Spinal cord (tissue), 10 donors: ENCODE measurements around the gene EARS2. TPM values are rescaled to one million over a fixed set of nuclear protein-coding genes. Genes with fewer than 3 reads are reported as not detected.

Source experiments
- DNase-seq, 6 donors: peaks; one replicate each; pipeline versions ENCODE4 v3.0.0 to v3.0.0-alpha.2; 2013 to 2015; ENCODE audit warnings: low spot score in 6 of 6, low read depth in 4 of 6
- H3K27ac ChIP-seq: one replicate; pipeline ENCODE4 v1.5.1; 2013; ENCODE audit warnings: low read depth, low read length, control low read depth
- H3K27me3 ChIP-seq: one replicate; pipeline ENCODE4 v1.6.1; 2013; ENCODE audit warnings: low read length; ENCODE audit not compliant: control insufficient read depth, insufficient read depth
- H3K36me3 ChIP-seq: one replicate; pipeline ENCODE4 v1.6.1; 2013; ENCODE audit warnings: low read length; ENCODE audit not compliant: control insufficient read depth, insufficient read depth
- H3K4me1 ChIP-seq: one replicate; pipeline ENCODE4 v1.6.1; 2013; ENCODE audit warnings: low read length; ENCODE audit not compliant: control insufficient read depth, insufficient read depth
- H3K4me3 ChIP-seq: one replicate; pipeline ENCODE4 v1.5.1; 2013; ENCODE audit warnings: low read depth, low read length, control low read depth
- H3K9me3 ChIP-seq: one replicate; pipeline ENCODE4 v1.6.1; 2013; ENCODE audit warnings: low read length; ENCODE audit not compliant: control insufficient read depth, insufficient read depth
- WGBS: methylation state at CpG from one replicate; pipeline ENCODE4 v1.1.5; 2013; ENCODE audit warnings: missing lambda C conversion rate; ENCODE audit not compliant: insufficient coverage; 5-methylcytosine and 5-hydroxymethylcytosine counted together
- polyA plus RNA-seq, 2 donors: library from polyadenylated mRNA; unstranded; fragments of 120-200 nt; gene quantifications; one replicate each; pipeline ENCODE4 v1.2.1, GENCODE V29; 2013; ENCODE audit not compliant: insufficient read length in 2 of 2
- total RNA-seq, 2 donors: library from RNA; depleted of rRNA in 1 of 2; stranded (reverse); fragments of 120-200 nt in 1 of 2; fragments of >200 nt in 1 of 2; gene quantifications; one replicate each; pipeline versions ENCODE4 v1.2.3 to v1.2.4, GENCODE V29; 2013 to 2014
- donor health status: healthy.

EARS2 gene
- total and polyA plus RNA-seq, 4 donors: 16.6 to 27.7 (median 23.4) TPM

GRCh38 chr16:23504076-23504452 lies 53.1 kb downstream of the EARS2 start:
- Histone ChIP-seq H3K27me3 (no peaks in the 10 kb centered on the region), H3K36me3 (peaks cover 15% of the 10 kb centered on the region), H3K9me3 (no peaks in the 10 kb centered on the region), H3K4me1 (peaks cover 36% of the 10 kb centered on the region), H3K27ac (no peak overlapping the region), H3K4me3 (no peak overlapping the region)
- 82% methylated on average over 4 of the region's 5 CpGs for WGBS
- no peak for DNase-seq

DNA sequence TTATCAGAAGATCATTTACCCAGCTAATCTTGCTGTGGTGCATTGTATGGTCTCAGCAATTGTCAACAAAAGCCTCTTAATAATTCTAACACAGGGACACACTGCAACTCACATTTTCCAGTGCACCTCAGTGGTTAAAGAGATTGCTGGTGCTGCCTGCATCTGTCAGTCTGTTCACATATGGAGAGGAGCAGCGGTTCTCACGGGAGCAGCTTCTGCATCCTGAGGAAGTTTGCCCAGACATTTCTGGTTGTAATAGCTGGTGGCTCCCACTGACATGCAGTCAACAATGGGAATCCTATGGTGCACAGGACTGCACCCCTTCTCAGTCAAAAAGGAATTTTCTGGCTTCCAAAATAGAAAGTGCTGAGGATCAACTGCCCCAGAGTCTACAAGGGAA lies 54.7 kb downstream of the EARS2 start:
- Histone ChIP-seq H3K36me3 (peaks cover 15% of the 10 kb centered on the region), H3K27me3 (no peaks in the 10 kb centered on the region), H3K4me1 (peaks cover 28% of the 10 kb centered on the region), H3K4me3 (no peak overlapping the region), H3K27ac (no peak overlapping the region), H3K9me3 (no peaks in the 10 kb centered on the region)
- DNase-seq: peak in 1 of 6 donors; percentile 29
- WGBS: 61% methylated on average over 2 of the region's 2 CpGs

- Histone ChIP-seq H3K9me3 (no peaks in the 10 kb centered on the region), H3K4me3 (no peak overlapping the region), H3K4me1 (peaks cover 24% of the 10 kb centered on the region), H3K27ac (no peak overlapping the region), H3K36me3 (peaks cover 18% of the 10 kb centered on the region), H3K27me3 (no peaks in the 10 kb centered on the region)
- 38% methylated on average over 2 of the region's 5 CpGs for WGBS
- DNase-seq: no peak
Observed at GRCh38 chr16:23501291-23501690, 55.9 kb downstream of the EARS2 start.

DNA sequence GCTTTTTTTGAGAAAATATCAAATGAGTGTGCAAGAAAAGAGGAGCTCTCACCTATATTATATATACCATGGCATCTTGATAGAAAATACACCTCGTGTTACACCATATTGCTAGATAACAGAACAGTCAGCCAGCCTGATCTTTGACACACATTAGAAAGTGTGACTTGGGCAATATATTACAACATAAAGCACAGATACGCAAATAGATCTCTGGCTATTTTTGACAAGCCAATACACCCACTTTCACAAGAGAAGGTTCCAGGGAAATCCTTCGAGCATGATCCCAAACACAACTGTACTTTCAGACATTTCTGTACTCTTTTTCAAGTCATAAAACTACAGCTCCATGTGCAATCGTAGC lies 56.3 kb downstream of the EARS2 start:
- WGBS: 81% methylated on average over 3 of the region's 4 CpGs
- Histone ChIP-seq H3K27ac (no peak overlapping the region), H3K4me3 (no peak overlapping the region), H3K4me1 (peaks cover 24% of the 10 kb centered on the region), H3K36me3 (peaks cover 22% of the 10 kb centered on the region), H3K27me3 (no peaks in the 10 kb centered on the region), H3K9me3 (no peaks in the 10 kb centered on the region)
- no peak for DNase-seq

GRCh38 chr16:23500212-23500861 lies 56.8 kb downstream of the EARS2 start:
- 95% methylated on average over 16 of the region's 20 CpGs for WGBS
- H3K27ac ChIP-seq: no peak overlapping the region
- no peak for DNase-seq

DNA sequence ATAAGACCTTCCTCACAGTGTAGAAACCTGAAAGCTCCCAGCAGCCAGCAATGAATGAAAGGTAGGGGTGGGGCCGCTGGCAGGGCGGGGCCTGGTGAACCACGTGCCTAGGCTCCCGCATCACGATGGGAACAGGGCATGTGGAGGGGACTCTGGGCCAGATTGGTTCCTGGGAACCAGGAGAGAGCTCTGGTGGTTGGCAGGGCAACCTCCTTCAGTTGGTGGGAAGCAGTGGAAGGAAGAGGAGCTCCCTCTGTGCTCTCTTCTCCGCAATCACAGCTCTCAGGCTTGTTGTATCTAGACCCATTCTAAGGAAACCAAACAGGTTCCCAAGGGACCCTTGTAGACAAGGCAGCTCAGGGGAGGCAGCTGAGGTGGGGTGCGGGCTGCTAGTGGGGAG lies 57.3 kb downstream of the EARS2 start:
- no peak overlapping the region for H3K4me3 ChIP-seq
- peaks cover 21% of the 10 kb centered on the region for H3K4me1 ChIP-seq
- no peak overlapping the region for H3K27ac ChIP-seq

More at GRCh38 chr16:23500212-23500861, 56.8 kb downstream of the EARS2 start:
- Histone ChIP-seq H3K4me3 (no peak overlapping the region), H3K4me1 (peaks cover 24% of the 10 kb centered on the region), H3K27me3 (no peaks in the 10 kb centered on the region), H3K36me3 (peaks cover 27% of the 10 kb centered on the region), H3K9me3 (no peaks in the 10 kb centered on the region)

GRCh38 chr16:23498863-23499262 lies 58.3 kb downstream of the EARS2 start:
- no peak overlapping the region for H3K27ac ChIP-seq
- no peaks in the 10 kb centered on the region for H3K9me3 ChIP-seq
- WGBS: 96% methylated on average over 9 of the region's 11 CpGs
- DNase-seq: no peak
- H3K4me3 ChIP-seq: no peak overlapping the region
- H3K36me3 ChIP-seq: peaks cover 39% of the 10 kb centered on the region
- H3K27me3 ChIP-seq: no peaks in the 10 kb centered on the region
- peaks cover 11% of the 10 kb centered on the region for H3K4me1 ChIP-seq

More for the DNA sequence above, 57.3 kb downstream of the EARS2 start:
- Histone ChIP-seq H3K9me3 (no peaks in the 10 kb centered on the region), H3K27me3 (no peaks in the 10 kb centered on the region), H3K36me3 (peaks cover 29% of the 10 kb centered on the region)
- WGBS: 84% methylated on average over 6 of the region's 7 CpGs
- DNase-seq: no peak

DNA sequence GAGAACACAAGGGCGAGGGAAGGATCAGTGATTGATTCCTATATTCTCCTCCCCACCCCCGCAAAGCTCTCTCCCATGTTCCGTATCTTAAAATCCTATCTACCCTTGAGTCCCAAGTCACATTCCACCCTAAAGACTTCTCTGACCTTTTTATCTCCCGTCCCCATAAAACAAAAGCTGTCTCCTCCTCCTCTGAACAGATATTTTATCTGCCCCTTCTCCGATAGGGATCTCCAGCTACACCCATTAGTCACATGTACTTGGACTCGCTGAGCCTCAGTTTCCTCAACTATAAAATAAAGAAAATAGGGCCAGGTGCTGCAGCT lies 59.6 kb downstream of the EARS2 start:
- Histone ChIP-seq H3K36me3 (peaks cover 52% of the 10 kb centered on the region), H3K27ac (no peak overlapping the region), H3K9me3 (no peaks in the 10 kb centered on the region), H3K27me3 (no peaks in the 10 kb centered on the region), H3K4me3 (no peak overlapping the region), H3K4me1 (peaks cover 10% of the 10 kb centered on the region)
- 93% methylated on average over 5 of the region's 6 CpGs for WGBS
- no peak for DNase-seq

- H3K9me3 ChIP-seq: no peaks in the 10 kb centered on the region
- no peak overlapping the region for H3K4me3 ChIP-seq
- H3K27ac ChIP-seq: no peak overlapping the region
- H3K4me1 ChIP-seq: peaks cover 10% of the 10 kb centered on the region
- peaks cover 57% of the 10 kb centered on the region for H3K36me3 ChIP-seq
- 82% methylated on average over 7 of the region's 12 CpGs for WGBS
- DNase-seq: no peak
- no peaks in the 10 kb centered on the region for H3K27me3 ChIP-seq
Observed at GRCh38 chr16:23496821-23497542, 60.2 kb downstream of the EARS2 start.

DNA sequence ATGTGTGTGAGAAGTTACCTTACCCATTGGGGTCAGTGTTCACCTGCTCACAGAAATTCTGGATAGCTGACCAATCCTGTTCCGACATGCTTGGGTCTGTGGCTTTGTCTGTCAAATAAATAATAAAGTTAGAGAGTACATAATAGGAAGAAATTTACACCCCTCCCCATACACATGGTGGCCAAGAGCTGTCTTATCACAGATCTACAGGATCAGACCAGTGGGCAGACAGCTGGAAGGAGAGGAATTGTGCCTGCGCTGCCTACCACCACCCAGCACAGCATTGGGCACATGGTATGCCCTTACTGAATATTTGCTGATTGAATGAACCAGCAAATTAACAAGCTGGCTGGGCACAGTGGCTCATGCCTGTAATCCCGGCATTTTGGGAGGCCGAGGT lies 61.5 kb downstream of the EARS2 start:
- Histone ChIP-seq H3K9me3 (no peaks in the 10 kb centered on the region), H3K27ac (no peak overlapping the region), H3K36me3 (peaks cover 64% of the 10 kb centered on the region), H3K4me1 (peaks cover 10% of the 10 kb centered on the region), H3K27me3 (no peaks in the 10 kb centered on the region), H3K4me3 (no peak overlapping the region)
- no CpG with 5 or more reads among the region's 4 CpGs for WGBS
- DNase-seq: no peak
